Measurements from ENCODE around the gene SLC39A8.

DNA sequence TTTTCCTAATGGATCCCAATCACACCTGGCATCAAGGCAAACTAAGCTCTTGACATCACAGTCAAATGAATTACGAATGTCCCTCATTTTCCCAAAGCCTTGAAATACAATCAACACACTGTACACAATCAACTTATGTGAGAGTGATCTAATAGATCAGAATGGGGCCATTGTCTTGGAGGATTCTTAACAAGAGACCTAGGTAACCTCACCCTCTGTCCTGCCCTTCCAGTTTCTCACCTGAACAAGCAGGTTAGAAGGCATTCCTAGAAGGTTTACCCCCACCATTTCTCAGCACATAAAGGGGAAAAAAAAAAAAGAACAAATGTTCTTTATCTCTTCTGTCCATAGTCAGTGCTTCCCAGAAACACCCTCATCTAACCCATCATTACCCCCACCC lies 6.3 kb downstream of the SLC39A8 start:
- TF ChIP-seq CTCF (IDR thresholded peaks at IDR 0.05; ENCODE audit: poor library complexity, severe bottlenecking) (no peak), EZH2 (IDR thresholded peaks at IDR 0.05; ENCODE audit: borderline replicate concordance, insufficient read depth, low read length, poor library complexity, severe bottlenecking) (no peak), RAD21 (conservative IDR thresholded peaks at IDR 0.05) (no peak), REST (IDR thresholded peaks at IDR 0.05; ENCODE audit: borderline replicate concordance) (no peak)

Data from neural cell (in vitro differentiated cells).